GM20000 (cell line): ENCODE data around the gene MUTYH.

Experiments used
- DNase-seq: peaks from one replicate; pipeline ENCODE4 v3.0.0; 2012; ENCODE audit warnings: low spot score
- CTCF ChIP-seq: IDR thresholded peaks from 2 replicates; pipeline ENCODE4 v1.5.1; 2012; ENCODE audit warnings: mild to moderate bottlenecking, control low read depth; ENCODE audit errors: extremely low read depth, missing control alignments

The MUTYH gene

GRCh38 chr1:45359882-45360513 lies 19.8 kb upstream of the MUTYH start:
- TF ChIP-seq CTCF = peak; percentile 21
- no peak for DNase-seq

GRCh38 chr1:45356186-45356585 lies 15.9 kb upstream of the MUTYH start:
- DNase-seq = no peak
- no peak for TF ChIP-seq CTCF

GRCh38 chr1:45355683-45356082 lies 15.4 kb upstream of the MUTYH start:
- DNase-seq = no peak
- no peak for TF ChIP-seq CTCF

- no peak for TF ChIP-seq CTCF
- no peak for DNase-seq
Observed at GRCh38 chr1:45354838-45355237, 14.6 kb upstream of the MUTYH start.

GRCh38 chr1:45353685-45354084 lies 13.4 kb upstream of the MUTYH start:
- TF ChIP-seq CTCF = no peak
- no peak for DNase-seq

GRCh38 chr1:45351508-45351907 lies 11.3 kb upstream of the MUTYH start:
- no peak for TF ChIP-seq CTCF
- no peak for DNase-seq

- DNase-seq = no peak
Observed at GRCh38 chr1:45348966-45349677, 8.9 kb upstream of the MUTYH start.

More at GRCh38 chr1:45348966-45349677, 8.9 kb upstream of the MUTYH start:
- no peak for TF ChIP-seq CTCF
